Activated CD8-positive, alpha-beta T cell treated with anti-CD3 and anti-CD28 coated beads for 36 hours (primary cell): ENCODE data around the gene GOLGA8A. TPM values are rescaled to one million over a fixed set of nuclear protein-coding genes. Genes with fewer than 3 reads are reported as not detected.
"Not testable (repeated sequence)": the region's sequence is repeated elsewhere in the genome, so short reads cannot be mapped to it uniquely, and the experiment has no call there.

Source experiments
- ATAC-seq: fragments of 200-7000 bp; cut with Tn5 transposase; one replicate; pipeline ENCODE4 v1.10.0; 2021; ENCODE audit warnings: mild to moderate bottlenecking, moderate library complexity
- CTCF ChIA-PET: fragments of 350-600 bp; sonication (Branson Sonifier 250); formaldehyde crosslinking; loops from one replicate; lab custom pipeline; 2021; ENCODE audit warnings: antibody characterized with exemption; lab: Charles Lee
- POLR2A ChIA-PET: fragments of 350-600 bp; sonication (Branson Sonifier 250); formaldehyde crosslinking; loops from one replicate; lab custom pipeline; 2021; ENCODE audit warnings: antibody characterized with exemption; lab: Charles Lee
- DNase-seq: peaks from one replicate; pipeline ENCODE4 v3.0.0-alpha.2; 2020
- H3K27ac Mint-ChIP-seq: one replicate; pipeline ENCODE4 v1.8.0; 2021; ENCODE audit warnings: mild to moderate bottlenecking, mixed read lengths
- H3K27me3 Mint-ChIP-seq: one replicate; pipeline ENCODE4 v1.8.0; 2021; ENCODE audit warnings: mixed read lengths
- H3K36me3 Mint-ChIP-seq: one replicate; pipeline ENCODE4 v1.8.0; 2021; ENCODE audit warnings: low read depth, mixed read lengths
- H3K4me1 Mint-ChIP-seq: one replicate; pipeline ENCODE4 v1.8.0; 2021; ENCODE audit warnings: low read depth, mixed read lengths
- H3K4me3 Mint-ChIP-seq: one replicate; pipeline ENCODE4 v1.8.0; 2021; ENCODE audit warnings: mild to moderate bottlenecking, moderate library complexity, mixed read lengths
- H3K9me3 Mint-ChIP-seq: one replicate; pipeline ENCODE4 v1.8.0; 2021; ENCODE audit warnings: mixed read lengths
- intact Hi-C: fragments of 100-400 bp; cut with micrococcal nuclease; formaldehyde crosslinking; loops from one replicate; pipeline ENCODE4 v1.10.0; 2022
- total RNA-seq, 2 experiments: library from RNA; stranded (reverse); gene quantifications; one replicate each; pipeline ENCODE4 v1.2.3, GENCODE V29; 2021

GOLGA8A gene
- total RNA-seq, 2 experiments from 2014 or later: 140 to 141 TPM

DNA sequence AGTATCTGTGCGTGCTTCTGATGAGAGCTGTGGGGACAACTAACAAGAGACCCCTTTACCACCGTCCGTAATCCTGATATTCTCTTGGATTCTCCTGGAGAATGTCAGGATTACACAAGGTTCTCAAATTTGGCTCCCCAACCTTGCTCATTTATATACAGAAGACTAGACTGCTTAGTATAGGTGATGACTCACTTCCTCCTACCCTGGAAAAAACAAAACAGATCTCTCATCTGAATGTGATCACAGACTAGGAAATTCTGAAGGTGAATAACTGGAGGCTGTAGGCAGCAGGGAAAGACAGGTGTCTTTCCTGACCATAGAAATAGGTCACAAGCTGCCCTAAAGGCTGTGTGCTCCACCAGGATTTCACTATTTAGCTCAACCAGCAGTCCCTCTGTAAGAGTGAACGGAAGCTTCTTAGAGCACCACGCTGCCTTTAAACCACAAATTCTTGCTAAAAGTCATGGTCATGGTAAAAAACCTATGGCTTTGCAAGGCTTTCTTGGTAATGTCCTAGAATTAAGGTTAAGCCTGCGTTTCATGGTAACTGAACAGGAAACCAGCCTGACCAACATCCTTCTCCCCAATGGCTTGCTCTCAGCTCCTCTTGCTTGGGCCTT lies 39.9 kb downstream of the GOLGA8A start:
- H3K4me3 Mint-ChIP-seq, CTCF ChIA-PET, H3K27ac Mint-ChIP-seq, intact Hi-C loops, POLR2A ChIA-PET, H3K4me1 Mint-ChIP-seq, H3K27me3 Mint-ChIP-seq, H3K9me3 Mint-ChIP-seq, H3K36me3 Mint-ChIP-seq: not testable (repeated sequence)
- DNase-seq: peak; percentile 11
- peak; percentile 91 for ATAC-seq

DNA sequence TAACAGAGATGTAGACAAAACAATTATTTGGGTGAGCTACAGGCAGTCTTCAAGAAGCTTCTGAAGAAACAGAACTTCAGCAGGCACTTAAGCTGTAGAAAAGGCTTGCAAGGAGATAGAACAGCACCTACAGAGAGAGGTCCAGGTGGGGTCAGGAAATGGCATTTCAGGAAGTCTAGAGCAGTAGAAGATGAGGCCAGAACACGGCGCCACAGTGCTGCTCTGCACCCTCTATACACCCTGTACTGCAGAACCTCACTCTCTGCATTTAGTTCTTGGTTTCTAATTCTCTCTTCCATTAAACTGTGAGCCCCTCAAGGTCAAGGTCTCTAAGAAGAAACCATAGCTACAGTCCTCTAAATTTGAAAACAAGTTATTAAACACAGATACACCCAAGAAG lies 44.6 kb downstream of the GOLGA8A start:
- H3K4me3 Mint-ChIP-seq, CTCF ChIA-PET, ATAC-seq, intact Hi-C loops, H3K36me3 Mint-ChIP-seq, POLR2A ChIA-PET, DNase-seq, H3K4me1 Mint-ChIP-seq, H3K27ac Mint-ChIP-seq, H3K9me3 Mint-ChIP-seq, H3K27me3 Mint-ChIP-seq: not testable (repeated sequence)

GRCh38 chr15:34389594-34390086 lies 48.0 kb downstream of the GOLGA8A start:
- H3K36me3 Mint-ChIP-seq, intact Hi-C loops, H3K27ac Mint-ChIP-seq, ATAC-seq, H3K4me3 Mint-ChIP-seq, H3K9me3 Mint-ChIP-seq, POLR2A ChIA-PET, CTCF ChIA-PET, H3K27me3 Mint-ChIP-seq, H3K4me1 Mint-ChIP-seq, DNase-seq: not testable (repeated sequence)

Other genes starting within 250 kb of the GOLGA8A start
- gene KATNBL1, start 227.7 kb downstream of the GOLGA8A start, total RNA-seq: 10 to 100 TPM; 41.6 to 45.5 TPM
- gene EMC4, start 212.8 kb downstream of the GOLGA8A start, total RNA-seq: 10 to 100 TPM; 80.6 to 83.0 TPM
- gene SLC12A6, start 100.0 kb downstream of the GOLGA8A start, total RNA-seq: 10 to 100 TPM; 22.2 to 24.8 TPM
- gene NOP10, start 94.7 kb downstream of the GOLGA8A start, total RNA-seq: 100 to 1,000 TPM; 225 to 226 TPM
- gene NUTM1, start 94.5 kb downstream of the GOLGA8A start, total RNA-seq: not detected
- 10 to 100 TPM; 55.6 to 56.9 TPM for gene LPCAT4, start 70.6 kb downstream of the GOLGA8A start, total RNA-seq
- gene GOLGA8B, start 145.8 kb upstream of the GOLGA8A start, total RNA-seq: 10 to 100 TPM; 84.6 to 86.9 TPM